Kidney (tissue), 14 donors: ENCODE data around the gene PLXNB3. TPM values are rescaled to one million over a fixed set of nuclear protein-coding genes. Genes with fewer than 3 reads are reported as not detected.

Source experiments
- DNase-seq, 5 donors: peaks; one replicate each; pipeline ENCODE4 v3.0.0-alpha.2; 2013 to 2020
- FAIRE-seq: peaks from 2 replicates; lab custom pipeline; 2012; peaks lifted over from hg19 to GRCh38; lab: Jason Lieb, UNC
- H3K27ac ChIP-seq, 2 donors: one replicate each; pipeline ENCODE4 v1.7.0; 2013; ENCODE audit warnings: low read depth in 2 of 2, low read length in 2 of 2, inconsistent platforms in 1 of 2
- H3K27me3 ChIP-seq: one replicate; pipeline ENCODE4 v1.7.1; 2013; ENCODE audit warnings: low read length, inconsistent platforms; ENCODE audit not compliant: control insufficient read depth, insufficient read depth
- H3K36me3 ChIP-seq, 3 donors: one replicate each; pipeline versions ENCODE4 v1.7.0 to v1.7.1; 2013; ENCODE audit warnings: low read length in 3 of 3, control low read depth in 1 of 3, inconsistent platforms in 1 of 3; ENCODE audit not compliant: insufficient read depth in 3 of 3, control insufficient read depth in 2 of 3
- H3K4me1 ChIP-seq, 3 donors: one replicate each; pipeline versions ENCODE4 v1.7.0 to v1.7.1; 2013; ENCODE audit warnings: low read length in 3 of 3, inconsistent platforms in 1 of 3, low read depth in 1 of 3; ENCODE audit not compliant: control insufficient read depth in 2 of 3, insufficient read depth in 2 of 3
- H3K4me3 ChIP-seq, 3 donors: one replicate each; pipeline versions ENCODE4 v1.7.0 to v1.8.1; 2013; ENCODE audit warnings: low read length in 3 of 3, control low read depth in 1 of 3, inconsistent platforms in 1 of 3
- H3K9ac ChIP-seq, 3 donors: one replicate each; pipeline versions ENCODE4 v1.7.0 to v1.7.1; 2013; ENCODE audit warnings: low read length in 3 of 3, control low read depth in 1 of 3, inconsistent platforms in 1 of 3
- H3K9me3 ChIP-seq, 3 donors: one replicate each; pipeline versions ENCODE4 v1.7.0 to v1.7.1; 2013; ENCODE audit warnings: low read length in 3 of 3, control low read depth in 1 of 3, inconsistent platforms in 1 of 3; ENCODE audit not compliant: control insufficient read depth in 2 of 3, insufficient read depth in 1 of 3
- CTCF ChIP-seq: IDR thresholded peaks from 3 replicates; pipeline ENCODE4 v1.5.1; 2012; ENCODE audit warnings: mild to moderate bottlenecking, moderate library complexity, borderline replicate concordance; ENCODE audit not compliant: insufficient read depth; ENCODE audit errors: extremely low read depth
- intact Hi-C: fragments of 100-400 bp; cut with DNase I; formaldehyde crosslinking; loops from one replicate; pipeline ENCODE4 v1.11.1; 2022
- polyA plus RNA-seq: library from polyadenylated mRNA; stranded (reverse); fragments of 350-450 nt; fragmentation: Illumina TruSeq; extraction: RNeasy Lipid Tissue Mini Kit (QIAGEN cat#74804); gene quantifications from one replicate; pipeline ENCODE4 v1.2.3, GENCODE V29; 2014; ENCODE audit warnings: low read depth, low replicate concordance; ENCODE audit not compliant: insufficient read depth
- total RNA-seq: library from RNA; stranded (reverse); fragmentation: NEBNext Ultra II Directional; extraction: Animal tissue kit (Norgen Biotek cat#: 25700); gene quantifications from one replicate; pipeline ENCODE4 v1.2.1, GENCODE V29; 2021
- donor health status: control.
- donor health status: control.
- donor health status: control.
- donor health status: control.
- donor health status: control.
- donor health status: DM: yes; HTN: yes; CAD: no.
- donor health status: Normal renal cell carcinoma (clear cell type).

Gene PLXNB3
- total and polyA plus RNA-seq, 2 donors from 2014 or later: 2.2 to 5.6 TPM

GRCh38 chrX:153797415-153798015, 33.5 kb downstream of the PLXNB3 start:
- DNase-seq: no peak
- Histone ChIP-seq H3K27me3 (no peaks in the 10 kb centered on the region), H3K4me3 (no peak overlapping the region), H3K4me1 (peaks cover 0 to 15% (median 0%) of the 10 kb centered on the region in 3 donors), H3K27ac (no peak overlapping the region), H3K9ac (no peak overlapping the region), H3K9me3 (no peaks in the 10 kb centered on the region), H3K36me3 (no peaks in the 10 kb centered on the region)
- FAIRE-seq: no peak
- intact Hi-C loops: no loop called here
- no peak for TF ChIP-seq CTCF

- H3K4me3 ChIP-seq: no peak overlapping the region
- no peaks in the 10 kb centered on the region for H3K27me3 ChIP-seq
- no peak for DNase-seq
- H3K4me1 ChIP-seq: peaks cover 0 to 6% (median 0%) of the 10 kb centered on the region in 3 donors
- no peaks in the 10 kb centered on the region for H3K36me3 ChIP-seq
- no peak overlapping the region for H3K9ac ChIP-seq
- H3K27ac ChIP-seq: no peak overlapping the region
- no peaks in the 10 kb centered on the region for H3K9me3 ChIP-seq
- FAIRE-seq: no peak
- intact Hi-C loops: no loop called here
- TF ChIP-seq CTCF: no peak
Measured at GRCh38 chrX:153799326-153799725, 35.3 kb downstream of the PLXNB3 start.

GRCh38 chrX:153800177-153800722, 36.2 kb downstream of the PLXNB3 start:
- DNase-seq (no peak), FAIRE-seq (no peak)
- Histone ChIP-seq H3K27ac (no peak overlapping the region), H3K9me3 (no peaks in the 10 kb centered on the region), H3K4me3 (no peak overlapping the region), H3K9ac (no peak overlapping the region), H3K4me1 (peaks cover 0 to 6% (median 0%) of the 10 kb centered on the region in 3 donors), H3K36me3 (no peaks in the 10 kb centered on the region), H3K27me3 (no peaks in the 10 kb centered on the region)
- TF ChIP-seq CTCF: no peak
- intact Hi-C loops: no loop called here
